Central memory CD8-positive, alpha-beta T cell (primary cell): ENCODE measurements around the gene ABITRAM.
"Not testable (repeated sequence)": the region's sequence is repeated elsewhere in the genome, so short reads cannot be mapped to it uniquely, and the experiment has no call there.

Source experiments
- ATAC-seq: fragments of 150-1000 bp; cut with Tn5 transposase; replicated peaks from 2 replicates; pipeline ENCODE4 v1.10.0; 2022; ENCODE audit warnings: mild to moderate bottlenecking, moderate FRiP score, moderate number of reproducible peaks; ENCODE audit not compliant: poor library complexity, severe bottlenecking; ENCODE audit errors: extremely low read depth
- DNase-seq, 2 donors: peaks; one replicate each; pipeline ENCODE4 v3.0.0; 2021; ENCODE audit warnings: low spot score in 2 of 2
- H3K27ac Mint-ChIP-seq: one replicate; pipeline ENCODE4 v1.8.0; 2022; ENCODE audit warnings: low read depth, mild to moderate bottlenecking, moderate library complexity, mixed read lengths
- H3K27me3 Mint-ChIP-seq: one replicate; pipeline ENCODE4 v1.8.0; 2022; ENCODE audit warnings: mixed read lengths
- H3K36me3 Mint-ChIP-seq: one replicate; pipeline ENCODE4 v1.8.0; 2022; ENCODE audit warnings: mild to moderate bottlenecking, moderate library complexity, mixed read lengths; ENCODE audit not compliant: insufficient read depth
- H3K4me1 Mint-ChIP-seq: one replicate; pipeline ENCODE4 v1.8.0; 2022; ENCODE audit warnings: mixed read lengths
- H3K4me3 Mint-ChIP-seq: one replicate; pipeline ENCODE4 v1.8.0; 2022; ENCODE audit warnings: mild to moderate bottlenecking, moderate library complexity, mixed read lengths
- H3K9me3 Mint-ChIP-seq: one replicate; pipeline ENCODE4 v1.8.0; 2022; ENCODE audit warnings: mixed read lengths

Gene ABITRAM

DNA sequence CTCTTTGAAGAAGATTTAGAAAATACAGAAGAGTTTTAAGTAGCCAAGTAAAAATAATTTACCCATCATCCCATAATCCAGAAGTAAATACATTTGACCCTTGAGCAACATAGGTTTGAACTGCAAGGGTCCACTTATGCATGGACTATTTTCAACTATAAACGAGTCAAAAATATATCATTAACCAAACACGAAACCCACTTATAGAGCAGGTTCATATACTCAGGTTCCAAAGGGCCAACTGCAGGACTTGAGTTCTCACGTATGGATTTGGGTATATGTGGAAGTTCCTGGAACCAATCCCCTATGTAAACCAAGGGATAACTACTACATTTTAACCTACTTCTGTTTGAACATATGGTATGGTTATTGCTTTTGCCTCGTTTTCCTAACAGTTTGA lies 5.8 kb downstream of the ABITRAM start:
- H3K4me1 Mint-ChIP-seq = peaks cover 3% of the 10 kb centered on the region
- DNase-seq (no peak), ATAC-seq (no peak)
- no peaks in the 10 kb centered on the region for H3K9me3 Mint-ChIP-seq
- H3K27ac Mint-ChIP-seq = no peak overlapping the region
- H3K27me3 Mint-ChIP-seq = no peaks in the 10 kb centered on the region
- H3K36me3 Mint-ChIP-seq = peaks cover 3% of the 10 kb centered on the region
- no peak overlapping the region for H3K4me3 Mint-ChIP-seq

DNA sequence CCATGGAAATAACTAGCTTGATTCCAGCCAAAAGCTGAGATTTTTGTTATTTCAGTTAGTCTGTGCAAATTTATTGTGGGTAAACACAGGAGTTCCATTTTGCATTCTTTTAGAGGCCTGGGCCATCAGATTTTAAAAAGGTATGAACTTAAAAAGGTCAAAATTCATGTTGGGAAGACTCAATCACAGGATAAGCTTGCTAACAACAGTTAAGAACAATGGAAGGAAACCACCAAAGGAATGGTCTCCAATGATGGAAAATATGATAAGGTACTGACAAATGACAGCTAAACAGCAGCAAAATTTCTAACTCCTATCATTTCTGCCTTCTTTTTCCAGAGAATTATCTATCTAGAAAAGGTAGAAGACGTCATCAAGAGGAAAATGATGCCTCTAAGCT lies 16.0 kb downstream of the ABITRAM start:
- H3K27me3 Mint-ChIP-seq = no peaks in the 10 kb centered on the region
- no peak overlapping the region for H3K4me3 Mint-ChIP-seq
- H3K27ac Mint-ChIP-seq = no peak overlapping the region
- no peaks in the 10 kb centered on the region for H3K36me3 Mint-ChIP-seq
- H3K4me1 Mint-ChIP-seq = no peaks in the 10 kb centered on the region
- H3K9me3 Mint-ChIP-seq = no peaks in the 10 kb centered on the region
- DNase-seq (no peak), ATAC-seq (no peak)

DNA sequence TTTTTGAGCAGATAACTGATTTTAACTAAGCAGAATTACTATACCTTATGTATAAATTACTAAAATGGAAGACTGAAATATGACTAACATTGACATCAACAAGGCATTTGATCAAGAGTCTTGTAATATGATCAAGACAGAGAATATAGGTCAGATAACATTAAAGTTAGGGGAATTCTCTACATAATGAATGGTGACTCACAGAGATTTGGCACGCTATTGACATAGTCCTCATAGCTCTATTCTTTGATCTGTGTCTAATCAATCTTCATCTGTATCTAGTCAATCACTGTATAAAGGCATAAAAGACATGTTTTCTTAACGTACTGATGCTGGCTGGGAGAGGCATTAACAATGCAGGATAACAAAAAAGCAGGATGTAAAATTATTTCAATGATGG lies 17.4 kb downstream of the ABITRAM start:
- Mint-ChIP-seq H3K36me3 (no peaks in the 10 kb centered on the region), H3K4me3 (no peak overlapping the region), H3K27me3 (no peaks in the 10 kb centered on the region), H3K27ac (no peak overlapping the region), H3K4me1 (no peaks in the 10 kb centered on the region), H3K9me3 (no peaks in the 10 kb centered on the region)
- DNase-seq (no peak), ATAC-seq (no peak)

DNA sequence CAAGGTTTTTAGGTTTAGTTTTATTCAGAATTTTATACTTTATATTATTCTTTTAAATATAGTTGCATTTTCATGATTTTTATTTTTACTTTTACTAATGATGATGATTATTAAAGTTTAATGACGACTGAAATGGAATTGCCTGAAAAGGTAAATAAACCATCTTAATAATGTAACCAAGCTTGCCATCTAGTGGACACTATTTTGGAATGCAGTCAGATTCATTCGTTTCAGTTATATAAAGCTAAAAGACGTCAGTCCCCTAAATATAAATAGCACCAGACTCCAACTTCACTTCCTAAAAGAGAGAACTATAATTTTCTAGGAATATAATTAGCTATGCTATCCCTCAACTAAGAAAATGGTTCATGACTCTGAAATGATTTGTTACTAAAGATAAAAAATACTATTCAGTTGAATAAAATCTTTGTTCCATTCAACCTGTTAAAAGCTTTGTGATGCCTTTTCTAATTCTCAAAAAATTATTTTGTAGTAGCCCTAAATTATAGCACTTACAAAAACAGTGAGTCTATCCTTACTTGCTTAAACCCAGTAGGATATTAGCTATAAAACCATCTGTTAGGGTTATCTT lies 19.9 kb downstream of the ABITRAM start:
- DNase-seq (no peak), ATAC-seq (no peak)
- Mint-ChIP-seq H3K9me3 (no peaks in the 10 kb centered on the region), H3K4me3 (no peak overlapping the region), H3K27me3 (no peaks in the 10 kb centered on the region), H3K36me3 (no peaks in the 10 kb centered on the region), H3K4me1 (no peaks in the 10 kb centered on the region), H3K27ac (no peak overlapping the region)

DNA sequence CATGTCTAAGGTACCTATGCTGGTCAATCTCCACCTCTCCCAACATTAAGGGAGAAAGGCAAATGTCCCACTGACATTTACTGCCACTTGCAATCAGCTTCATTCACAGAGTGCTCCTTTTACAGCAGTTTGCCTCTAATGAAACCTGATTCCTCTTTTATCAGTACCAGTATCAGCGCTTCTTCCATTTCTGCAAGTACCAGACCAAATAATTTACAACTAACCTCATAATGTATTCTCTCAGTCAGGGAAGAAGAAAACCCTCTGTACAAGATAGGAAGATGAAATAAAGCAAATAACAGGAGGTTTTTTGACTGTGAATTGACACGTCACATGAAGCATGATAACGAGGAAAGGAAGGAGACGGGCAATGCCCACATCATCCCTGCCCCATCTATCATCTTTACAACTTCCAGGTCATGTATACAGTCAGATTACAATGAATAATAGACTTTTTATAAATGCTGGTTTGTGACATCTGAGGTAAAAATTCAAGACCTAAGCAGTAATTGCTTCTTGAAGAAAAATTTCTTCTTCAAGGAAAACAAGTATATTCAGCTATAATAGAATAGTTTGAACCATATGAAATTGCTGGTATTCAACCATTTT lies 21.9 kb downstream of the ABITRAM start:
- Mint-ChIP-seq H3K4me3 (no peak overlapping the region), H3K27me3 (no peaks in the 10 kb centered on the region), H3K9me3 (no peaks in the 10 kb centered on the region), H3K36me3 (no peaks in the 10 kb centered on the region), H3K27ac (no peak overlapping the region), H3K4me1 (no peaks in the 10 kb centered on the region)
- no peak for ATAC-seq
- DNase-seq = no peak

DNA sequence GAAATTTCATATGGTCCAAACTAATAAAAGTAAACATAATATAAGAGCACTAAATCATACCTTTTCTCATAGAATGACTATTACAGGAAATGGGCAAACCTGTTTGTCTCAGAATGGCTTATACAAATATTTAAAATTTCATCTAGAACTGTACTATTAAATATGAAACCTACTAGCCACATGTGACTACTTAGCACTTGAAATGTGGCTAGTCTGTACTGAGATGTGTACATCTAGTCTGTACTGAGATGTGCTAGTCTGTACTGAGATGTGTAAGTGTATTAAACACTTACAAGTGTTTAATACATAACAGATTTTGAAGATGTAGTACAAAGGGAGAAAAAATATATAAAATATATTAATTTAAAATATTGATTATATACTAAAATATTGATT lies 22.4 kb downstream of the ABITRAM start:
- Mint-ChIP-seq H3K4me3 (no peak overlapping the region), H3K36me3 (no peaks in the 10 kb centered on the region), H3K27me3 (no peaks in the 10 kb centered on the region), H3K4me1 (no peaks in the 10 kb centered on the region), H3K9me3 (no peaks in the 10 kb centered on the region), H3K27ac (no peak overlapping the region)
- no peak for DNase-seq
- ATAC-seq = no peak

DNA sequence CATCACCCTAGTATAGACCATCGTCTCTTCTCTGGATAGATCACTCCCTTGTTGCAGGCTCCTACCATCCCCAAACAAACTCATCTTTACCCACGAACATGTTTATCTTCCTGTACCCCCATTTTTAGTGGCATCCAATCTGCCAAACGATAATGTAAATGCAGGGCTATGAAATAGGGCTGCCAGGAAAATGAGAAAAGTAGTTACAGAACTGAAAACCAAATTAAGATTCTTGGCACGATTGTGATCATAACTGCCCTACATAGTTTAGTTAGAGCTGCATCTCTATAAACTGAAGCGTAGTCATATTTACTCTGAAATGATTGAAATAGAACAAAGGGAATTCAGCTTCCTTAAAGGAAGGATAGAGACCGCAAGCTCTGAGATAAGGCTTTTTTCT lies 26.1 kb downstream of the ABITRAM start:
- no peak overlapping the region for H3K27ac Mint-ChIP-seq
- DNase-seq (no peak), ATAC-seq (no peak)
- no peaks in the 10 kb centered on the region for H3K27me3 Mint-ChIP-seq
- H3K4me3 Mint-ChIP-seq = no peak overlapping the region
- H3K4me1 Mint-ChIP-seq = no peaks in the 10 kb centered on the region
- H3K9me3 Mint-ChIP-seq = no peaks in the 10 kb centered on the region
- H3K36me3 Mint-ChIP-seq = no peaks in the 10 kb centered on the region

DNA sequence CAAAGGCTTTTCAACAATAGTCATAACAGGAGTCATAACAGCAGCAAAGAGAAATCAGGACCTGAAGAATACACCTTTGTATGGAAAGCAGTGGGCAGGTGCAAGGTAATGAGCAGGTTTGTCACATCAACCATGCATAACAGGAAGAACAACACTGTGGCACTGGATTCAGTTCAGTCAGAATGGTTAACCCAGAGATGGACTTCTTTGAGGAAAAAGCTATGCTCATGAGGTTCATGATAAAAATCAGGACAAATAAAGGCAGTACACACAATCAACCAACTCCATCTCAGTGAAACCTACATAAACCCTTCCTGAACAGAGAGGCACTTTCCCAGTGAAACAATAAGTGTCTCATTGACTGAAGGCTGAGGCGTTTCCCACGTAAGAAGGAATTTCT lies 27.0 kb downstream of the ABITRAM start:
- DNase-seq (no peak), ATAC-seq (no peak)
- Mint-ChIP-seq H3K27ac (no peak overlapping the region), H3K4me3 (no peak overlapping the region), H3K9me3 (no peaks in the 10 kb centered on the region), H3K27me3 (no peaks in the 10 kb centered on the region), H3K4me1 (no peaks in the 10 kb centered on the region), H3K36me3 (no peaks in the 10 kb centered on the region)

DNA sequence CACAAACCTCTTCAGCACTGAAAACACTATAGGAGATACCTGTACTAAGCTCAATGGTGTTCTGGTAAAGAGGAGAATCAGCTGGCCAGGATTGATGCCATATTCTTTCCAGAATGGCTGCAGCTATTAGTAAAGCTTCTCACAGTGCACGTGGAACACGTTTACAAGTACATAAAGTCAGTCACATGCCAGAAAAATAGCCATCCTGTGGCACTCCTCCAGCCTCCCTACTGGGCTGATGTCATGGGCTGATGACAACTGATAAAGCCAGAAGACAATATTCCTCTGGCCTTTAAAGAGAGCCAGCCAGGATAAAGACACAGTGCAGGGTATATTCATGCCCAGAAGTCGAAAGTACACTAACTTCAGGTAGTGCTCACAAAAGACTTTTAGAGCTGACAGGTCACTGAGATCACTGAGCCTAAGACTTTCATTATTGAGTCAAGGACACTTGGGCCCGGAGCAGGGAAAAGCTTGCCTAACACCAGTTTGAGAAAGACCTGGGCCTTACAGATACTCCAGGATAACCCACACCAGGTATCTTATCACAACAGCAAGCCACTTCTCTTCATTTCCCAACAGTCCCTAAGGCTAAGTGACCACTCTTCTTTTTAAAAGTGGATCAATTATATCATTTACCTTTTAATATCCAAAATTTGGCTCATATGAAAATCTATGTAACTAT lies 29.4 kb downstream of the ABITRAM start:
- H3K4me1 Mint-ChIP-seq = no peaks in the 10 kb centered on the region
- no peaks in the 10 kb centered on the region for H3K36me3 Mint-ChIP-seq
- H3K9me3 Mint-ChIP-seq = no peaks in the 10 kb centered on the region
- no peak overlapping the region for H3K27ac Mint-ChIP-seq
- H3K27me3 Mint-ChIP-seq = no peaks in the 10 kb centered on the region
- ATAC-seq = no peak
- no peak overlapping the region for H3K4me3 Mint-ChIP-seq
- no peak for DNase-seq

DNA sequence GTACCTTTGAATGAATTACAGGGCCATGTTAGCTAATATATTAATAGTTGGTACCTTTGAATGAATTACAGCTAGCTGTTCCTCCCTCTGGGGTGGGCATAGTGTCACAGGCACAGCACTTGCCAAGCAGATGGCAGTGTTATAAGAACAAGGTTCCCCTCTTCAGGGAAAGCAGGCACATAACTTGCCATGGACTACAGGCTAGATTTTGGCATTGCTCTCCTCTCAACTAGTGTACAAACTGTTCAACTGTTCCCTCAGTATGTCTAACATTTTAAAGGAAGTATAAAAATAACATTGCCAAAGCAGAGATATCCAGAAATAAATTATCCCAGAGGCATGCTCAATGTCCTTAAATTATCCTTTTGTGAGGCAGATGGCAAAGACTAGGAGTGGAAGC lies 33.7 kb downstream of the ABITRAM start:
- DNase-seq (no peak), ATAC-seq (no peak)
- Mint-ChIP-seq H3K4me3 (no peak overlapping the region), H3K9me3 (no peaks in the 10 kb centered on the region), H3K27me3 (no peaks in the 10 kb centered on the region), H3K27ac (no peak overlapping the region), H3K4me1 (no peaks in the 10 kb centered on the region), H3K36me3 (no peaks in the 10 kb centered on the region)

DNA sequence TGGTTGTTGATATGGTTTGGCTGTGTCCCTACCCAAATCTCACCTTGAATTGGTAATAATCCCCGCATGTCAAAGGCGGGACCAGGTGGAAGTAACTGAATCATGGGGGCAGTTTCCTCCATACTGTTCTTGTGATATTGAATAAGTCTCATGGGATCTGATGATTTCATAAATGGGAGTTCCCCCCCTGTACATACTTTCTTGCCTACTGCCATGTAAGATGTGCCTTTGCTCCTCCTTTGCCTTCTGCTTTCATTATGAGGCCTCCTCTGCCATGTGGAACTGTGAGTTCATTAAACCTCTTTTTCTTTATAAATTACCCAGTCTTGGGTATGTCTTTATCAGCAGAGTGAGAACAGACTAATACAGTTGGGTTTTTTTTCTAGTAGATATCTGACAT lies 37.2 kb downstream of the ABITRAM start:
- H3K9me3 Mint-ChIP-seq, H3K27me3 Mint-ChIP-seq, H3K4me1 Mint-ChIP-seq, H3K4me3 Mint-ChIP-seq, DNase-seq, ATAC-seq, H3K27ac Mint-ChIP-seq, H3K36me3 Mint-ChIP-seq: not testable (repeated sequence)

DNA sequence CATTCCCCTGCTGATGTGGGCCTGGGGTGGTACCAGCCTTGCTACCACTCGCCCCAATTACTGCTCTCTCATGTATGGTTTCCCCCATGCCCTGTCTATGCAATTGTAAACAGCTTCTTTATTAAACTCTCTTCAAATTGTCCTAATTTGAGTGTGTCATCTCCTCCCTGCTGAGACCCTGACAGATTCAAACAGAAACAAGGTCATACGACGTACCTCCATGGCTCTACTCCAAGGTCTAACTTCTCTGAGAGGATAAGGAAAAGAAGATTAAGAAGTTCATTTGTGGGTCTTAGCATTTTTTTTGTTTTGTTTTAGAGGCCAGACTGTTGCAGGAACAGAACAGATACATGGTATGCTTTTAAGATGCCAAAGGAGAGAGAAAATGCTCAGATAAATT lies 38.0 kb downstream of the ABITRAM start:
- no peak for DNase-seq
- ATAC-seq = no peak
- H3K4me3 Mint-ChIP-seq = no peak overlapping the region
- no peak overlapping the region for H3K27ac Mint-ChIP-seq
- H3K27me3 Mint-ChIP-seq = no peaks in the 10 kb centered on the region
- no peaks in the 10 kb centered on the region for H3K4me1 Mint-ChIP-seq
- no peaks in the 10 kb centered on the region for H3K9me3 Mint-ChIP-seq
- no peaks in the 10 kb centered on the region for H3K36me3 Mint-ChIP-seq

DNA sequence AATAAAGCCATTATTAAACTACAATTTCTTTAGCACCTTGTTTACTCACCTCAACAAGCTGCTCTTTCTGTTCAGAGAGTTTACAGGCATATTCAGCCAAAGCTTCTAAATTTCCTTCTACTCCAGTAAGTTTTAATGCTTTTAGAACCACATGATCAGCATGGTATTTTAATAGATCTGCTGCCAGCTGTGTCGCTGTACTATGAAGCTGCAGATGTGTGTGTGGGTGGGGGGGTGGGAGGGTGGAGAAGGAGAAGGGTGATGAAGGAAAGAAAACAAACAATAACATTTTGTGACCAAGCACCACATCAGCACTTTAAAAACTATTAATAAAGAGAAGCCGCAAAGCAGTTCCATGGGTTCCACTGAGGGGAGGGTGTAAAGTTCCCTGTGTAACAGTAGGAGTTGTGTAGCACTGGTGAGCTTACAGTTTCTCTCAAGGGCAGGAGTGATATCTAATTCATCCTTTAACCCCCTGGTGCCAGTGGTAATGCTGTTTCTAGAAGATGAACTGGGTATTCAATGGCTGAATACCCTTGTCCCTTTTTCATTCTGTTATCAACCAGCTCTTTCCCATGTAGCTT lies 38.5 kb downstream of the ABITRAM start:
- H3K36me3 Mint-ChIP-seq = no peaks in the 10 kb centered on the region
- no peak overlapping the region for H3K4me3 Mint-ChIP-seq
- DNase-seq (no peak), ATAC-seq (no peak)
- H3K27ac Mint-ChIP-seq = no peak overlapping the region
- H3K27me3 Mint-ChIP-seq = no peaks in the 10 kb centered on the region
- H3K4me1 Mint-ChIP-seq = no peaks in the 10 kb centered on the region
- H3K9me3 Mint-ChIP-seq = no peaks in the 10 kb centered on the region
